Stimulated activated CD4-positive, alpha-beta T cell treated with anti-CD3 and anti-CD28 coated beads, Interleukin-2, amount 100 ng/mL, for 24 hours (primary cell): Measurements from ENCODE around the gene GLIS2.
A peak's percentile ranks its signal among the peaks of the same experiment; 100 is the strongest.

Source experiments
- DNase-seq, 2 donors: peaks; one replicate each; pipeline ENCODE4 v3.0.0-alpha.2; 2020

GLIS2 gene

GRCh38 chr16:4315186-4316107 is at the start of gene GLIS2:
Gene GLIS2, plus strand, starts transcription at chr16:4316067. Its CDS starts 16,214 bp downstream, at chr16:4332281.
- DNase-seq = peak in 1 of 2 donors; percentile 30

DNA sequence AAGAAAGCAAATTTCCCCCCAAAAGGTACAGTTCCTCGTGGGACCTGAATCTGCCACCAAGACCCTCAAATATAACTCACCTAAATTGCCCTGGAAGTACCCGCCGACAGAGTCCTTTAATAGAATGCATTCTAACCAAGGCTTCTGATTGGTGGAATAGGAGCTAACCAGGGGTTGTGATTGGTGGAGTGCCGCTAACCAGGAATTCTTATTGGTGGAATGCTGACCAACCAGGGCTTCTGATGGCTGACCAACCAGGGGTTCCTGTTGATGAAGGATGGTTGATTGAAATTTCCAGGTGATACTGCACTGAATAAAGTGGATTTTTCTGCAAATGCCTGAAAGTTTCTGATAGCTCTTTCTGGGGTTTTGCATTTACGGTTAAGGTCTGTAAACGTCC is 49.5 kb upstream of the GLIS2 start:
- DNase-seq = no peak

GRCh38 chr16:4270091-4270490 is 45.8 kb upstream of the GLIS2 start:
- no peak for DNase-seq

DNA sequence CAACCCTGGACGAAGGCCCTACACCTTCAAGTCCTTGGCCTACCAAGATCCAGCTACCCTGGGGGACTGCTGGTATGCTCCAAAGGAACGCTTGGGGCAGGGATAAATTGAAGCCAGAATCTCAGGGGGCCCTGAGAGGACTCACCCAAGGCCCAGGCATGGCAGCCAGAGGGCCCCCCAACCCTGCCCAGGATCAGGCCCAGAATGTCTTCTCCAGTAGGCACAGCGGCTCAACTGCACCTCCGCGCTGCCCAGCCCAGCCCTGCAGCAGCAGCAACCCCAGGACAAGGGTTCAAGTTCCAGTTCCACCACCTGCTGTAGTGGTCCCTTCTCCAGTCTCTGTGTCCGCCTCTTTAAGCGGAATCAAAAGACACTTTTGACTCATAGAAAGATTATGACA is 45.3 kb upstream of the GLIS2 start:
- no peak for DNase-seq

- DNase-seq = peak; percentile 88
Observed at GRCh38 chr16:4271176-4272113, 44.4 kb upstream of the GLIS2 start.

GRCh38 chr16:4272114-4272956 is 43.5 kb upstream of the GLIS2 start:
- no peak for DNase-seq

DNA sequence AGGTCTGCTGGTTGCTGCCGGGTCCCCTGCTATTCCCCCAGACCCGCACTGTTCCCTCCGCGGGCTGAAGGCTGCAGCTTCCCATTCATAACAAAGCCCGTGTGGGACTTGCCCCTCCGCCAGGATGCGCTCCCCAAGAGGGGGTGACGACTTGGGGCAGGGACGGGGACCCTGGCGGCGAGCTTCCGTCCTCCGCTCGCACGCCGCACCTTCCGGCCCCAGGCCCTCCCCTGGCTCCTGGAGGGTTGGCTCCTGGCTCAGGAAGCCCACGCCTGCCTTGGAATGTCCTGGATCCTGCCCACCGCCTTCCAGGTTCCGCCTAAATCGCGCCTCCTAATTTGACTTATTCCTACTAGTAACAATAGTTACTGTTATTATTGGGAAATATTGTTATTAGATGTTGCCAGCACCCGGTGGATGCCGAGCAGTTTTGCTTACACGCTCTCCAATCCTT is 42.0 kb upstream of the GLIS2 start:
- DNase-seq = peak; percentile 60 to 67

DNA sequence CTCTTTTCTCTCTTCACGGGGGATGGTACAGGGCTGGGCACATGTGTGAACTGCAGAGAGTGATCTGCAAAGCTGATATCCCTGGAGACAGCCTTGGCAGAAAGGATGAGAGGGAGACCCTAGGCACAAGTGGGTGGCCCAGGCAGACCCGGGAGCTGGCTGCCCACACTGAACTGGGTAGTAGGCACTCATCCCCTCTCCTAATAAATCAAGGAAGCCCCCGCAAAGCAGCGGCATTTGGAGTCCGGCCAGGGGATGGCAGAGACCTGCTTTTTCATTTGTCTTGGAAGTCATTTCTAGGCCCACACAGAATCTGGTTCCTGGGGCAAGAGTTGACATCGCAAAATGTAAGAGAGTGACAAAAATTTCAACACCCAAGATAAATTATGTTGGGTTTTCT is 40.0 kb upstream of the GLIS2 start:
- DNase-seq = no peak

GRCh38 chr16:4277987-4278513 is 37.8 kb upstream of the GLIS2 start:
- DNase-seq = no peak

GRCh38 chr16:4280625-4281024 is 35.2 kb upstream of the GLIS2 start:
- no peak for DNase-seq

- DNase-seq = no peak
Observed at GRCh38 chr16:4283441-4283840, 32.4 kb upstream of the GLIS2 start.

GRCh38 chr16:4283939-4284338 is 31.9 kb upstream of the GLIS2 start:
- DNase-seq = no peak

DNA sequence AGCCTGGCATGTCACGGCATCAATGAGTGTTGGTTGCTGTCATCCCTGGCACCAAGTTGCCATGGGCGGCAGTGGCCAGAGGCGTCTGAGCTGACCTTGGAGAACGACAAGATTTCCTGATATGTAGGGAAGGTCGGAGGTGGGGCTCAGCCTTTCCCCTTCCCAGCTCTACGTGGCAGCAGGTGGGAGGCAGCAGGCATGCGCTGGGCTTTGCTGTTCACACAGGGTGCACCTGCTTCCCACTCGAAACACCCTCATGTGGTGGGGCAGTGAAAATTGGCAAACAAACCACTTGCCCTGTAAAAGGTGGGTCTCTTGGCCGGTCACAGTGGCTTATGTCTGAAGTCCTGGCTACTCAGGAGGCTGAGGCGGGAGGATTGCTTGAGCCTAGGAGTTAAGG is 30.7 kb upstream of the GLIS2 start:
- no peak for DNase-seq

DNA sequence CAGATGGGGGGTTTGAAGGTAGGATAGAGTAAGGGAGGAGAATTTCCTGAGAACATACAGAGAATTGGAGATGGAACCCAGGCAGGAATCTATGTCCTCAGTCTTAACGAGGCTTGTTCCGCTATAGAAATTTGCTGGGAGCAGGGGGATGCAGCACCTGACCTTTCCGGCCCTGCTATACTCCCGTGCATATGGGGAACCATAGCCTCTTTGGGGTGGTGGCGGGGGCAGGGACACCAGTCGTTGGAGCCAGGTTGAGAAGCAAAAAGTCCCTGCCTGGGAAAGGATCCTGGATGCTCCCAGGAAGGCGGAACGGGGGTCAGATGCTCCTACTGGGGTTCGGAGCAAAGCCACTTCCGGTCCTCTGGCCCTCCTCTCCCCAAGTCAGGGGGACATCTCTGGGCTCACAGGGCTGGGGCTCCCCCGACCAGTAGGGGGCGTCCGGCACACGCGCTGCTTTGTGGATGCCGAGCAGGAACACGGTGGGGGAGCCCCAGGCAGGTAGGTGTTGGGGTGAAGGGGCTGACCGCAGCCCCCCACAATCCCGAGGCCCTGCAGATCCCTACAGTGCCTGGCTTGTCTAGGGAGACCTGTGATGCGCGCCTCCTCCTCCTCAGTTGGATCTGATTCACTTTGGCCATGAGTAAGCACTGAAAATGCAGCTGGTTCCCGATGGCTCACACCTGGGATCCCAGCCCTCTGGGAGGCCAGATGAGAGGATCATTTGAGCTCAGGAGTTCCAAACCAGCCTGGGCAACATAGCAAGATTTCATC is 27.5 kb upstream of the GLIS2 start:
- DNase-seq = peak; percentile 85 to 86

DNA sequence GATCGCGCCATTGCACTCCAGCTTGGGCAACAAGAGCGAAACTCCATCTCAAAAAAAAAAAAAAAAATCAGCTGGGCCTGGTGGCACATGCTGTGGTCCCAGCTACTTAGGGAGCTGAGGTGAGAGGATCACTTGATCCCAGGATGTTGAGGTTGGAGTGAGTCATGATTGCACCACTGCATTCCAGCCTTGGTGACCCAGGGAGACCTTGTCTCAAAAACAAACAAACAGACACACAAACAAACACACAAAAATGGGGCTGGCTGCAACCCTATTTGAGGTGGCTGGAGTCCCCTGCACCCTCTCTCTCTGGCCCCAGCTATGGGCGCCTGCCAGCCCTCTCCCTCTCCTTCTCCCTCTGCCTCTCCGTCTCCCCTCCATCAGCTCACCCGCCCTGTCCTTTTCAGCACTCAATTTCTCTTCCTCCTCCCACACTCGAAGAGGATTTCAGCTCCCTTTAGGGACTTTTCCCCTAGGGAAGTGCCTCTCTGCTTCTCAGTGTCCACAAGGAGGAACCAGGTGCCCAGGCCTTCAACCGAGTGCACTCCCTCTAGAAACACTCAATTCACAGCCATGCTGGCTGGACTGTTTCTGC is 25.5 kb upstream of the GLIS2 start:
- DNase-seq = no peak

DNA sequence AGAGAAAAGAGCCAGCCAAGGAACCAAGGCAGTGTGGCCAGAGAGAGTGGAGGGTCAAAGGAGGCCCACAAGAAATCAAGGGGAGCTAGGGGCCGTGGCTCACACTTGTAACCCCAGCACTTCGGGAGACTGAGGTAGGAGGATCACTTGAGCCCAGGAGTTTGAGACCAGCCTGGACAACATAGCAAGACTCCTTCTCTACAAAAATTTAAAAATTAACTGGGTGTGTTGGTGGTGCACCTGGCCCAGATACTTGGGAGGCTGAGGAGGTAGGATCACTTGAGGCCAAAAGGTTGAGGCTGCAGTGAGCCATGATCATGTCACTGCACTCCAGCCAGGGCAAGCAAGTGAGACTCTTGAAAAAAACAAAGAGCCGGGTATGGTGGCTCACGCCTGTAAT is 24.2 kb upstream of the GLIS2 start:
- no peak for DNase-seq

DNA sequence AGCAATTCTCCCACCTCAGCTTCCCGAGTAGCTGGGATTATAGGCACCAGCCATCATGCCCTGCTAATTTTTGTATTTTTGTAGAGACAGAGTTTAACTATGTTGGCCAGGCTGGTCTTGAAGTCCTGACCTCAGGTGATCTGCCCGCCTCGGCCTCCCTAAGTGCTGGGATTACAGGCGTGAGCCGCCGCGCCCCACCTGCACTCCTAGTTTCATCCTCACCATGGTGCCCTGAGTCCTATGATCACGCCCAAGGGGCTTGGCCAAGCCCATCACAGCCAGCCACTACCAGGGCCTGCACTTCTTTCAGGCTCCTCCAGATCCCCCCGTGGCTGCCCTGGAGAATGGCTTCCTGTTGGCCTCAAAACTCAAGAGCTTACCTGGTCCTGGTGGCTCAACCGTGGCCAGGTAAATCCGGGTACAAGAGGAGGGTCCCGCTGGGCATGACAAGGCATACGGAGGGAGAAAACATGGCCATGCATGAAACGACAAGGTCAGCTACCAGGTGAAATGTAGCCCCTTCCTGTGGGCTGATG is 22.6 kb upstream of the GLIS2 start:
- no peak for DNase-seq

- no peak for DNase-seq
Observed at GRCh38 chr16:4293822-4294457, 21.9 kb upstream of the GLIS2 start.

GRCh38 chr16:4295581-4295980 is 20.3 kb upstream of the GLIS2 start:
- no peak for DNase-seq

DNA sequence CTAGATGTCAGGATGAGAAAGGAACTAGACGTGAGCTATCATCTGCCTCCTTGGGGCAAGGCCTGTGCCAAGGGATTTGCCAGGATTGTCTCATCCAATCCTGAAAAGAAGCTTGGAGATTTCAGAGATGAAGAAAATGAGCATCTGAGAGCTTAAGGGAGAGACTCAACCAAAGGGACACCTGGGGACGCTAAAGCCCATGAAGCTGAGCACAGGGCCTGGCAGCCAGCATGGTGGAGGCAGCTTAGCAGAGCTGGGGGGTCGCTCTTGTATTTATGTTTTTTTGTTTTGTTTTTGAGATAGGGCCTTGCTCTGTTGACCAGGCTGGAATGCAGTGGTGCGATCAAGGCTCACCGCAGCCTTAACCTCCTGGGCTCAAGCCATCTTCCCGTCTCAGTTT is 18.4 kb upstream of the GLIS2 start:
- no peak for DNase-seq
